GM13977 (cell line): ENCODE results near the gene MLLT3.

Experiments used
- DNase-seq: peaks from one replicate; pipeline ENCODE4 v3.0.0; 2012; ENCODE audit warnings: low spot score
- in situ Hi-C: fragments of 300-500 bp; cut with MboI; formaldehyde crosslinking; loops from one replicate; pipeline ENCODE4 v1.12.0; 2022; ENCODE audit warnings: low sequenced_read_pairs, low pct_unique_long_range_greater_than_20kb, mixed read lengths, inconsistent platforms; ENCODE audit not compliant: unreplicated experiment
- TF ChIP-seq, protein P1 (sequence below): IDR thresholded peaks from 2 replicates; pipeline ENCODE4 v1.5.1; 2012; ENCODE audit warnings: mild to moderate bottlenecking, control low read depth; ENCODE audit not compliant: insufficient read depth; ENCODE audit errors: extremely low read depth, missing control alignments

MLLT3 gene

DNA sequence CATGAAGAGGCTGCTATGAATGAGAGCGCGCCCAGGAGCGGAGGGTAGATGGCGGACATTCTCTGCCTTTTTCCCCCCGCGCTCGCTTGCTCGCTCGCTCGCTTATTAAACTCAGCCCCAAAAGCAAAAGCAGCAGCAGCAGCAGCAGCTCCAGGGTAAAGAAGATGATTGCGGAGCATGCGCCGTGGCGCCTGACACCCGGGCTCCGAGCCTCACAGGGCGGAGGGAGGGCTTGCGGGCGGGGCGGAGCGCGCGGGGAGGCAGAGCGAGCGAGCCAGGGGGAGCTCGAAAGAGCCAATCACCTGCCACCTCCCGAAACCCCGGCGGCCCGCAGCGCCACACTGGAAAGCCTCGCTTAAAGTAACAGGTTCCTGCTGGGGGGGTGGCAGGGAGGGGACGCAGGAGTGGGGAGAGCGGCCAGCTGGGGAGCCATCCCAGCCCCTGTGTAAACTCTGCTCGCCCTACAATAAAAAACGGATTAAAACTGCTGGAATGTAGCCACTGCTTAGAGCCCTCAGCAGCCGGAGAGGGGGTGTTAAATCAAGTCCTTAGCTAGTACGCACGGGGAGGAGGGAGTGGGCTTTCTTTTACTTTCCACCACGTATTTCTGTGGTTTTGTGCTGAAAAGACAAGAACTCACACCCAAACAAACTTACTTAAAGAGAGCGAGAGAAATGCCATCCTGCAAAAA is at the start of gene MLLT3:
TSS of gene MLLT3 (minus strand) at position 170 of the 691 bp plus-strand sequence.
- TF ChIP-seq, protein P1, sequence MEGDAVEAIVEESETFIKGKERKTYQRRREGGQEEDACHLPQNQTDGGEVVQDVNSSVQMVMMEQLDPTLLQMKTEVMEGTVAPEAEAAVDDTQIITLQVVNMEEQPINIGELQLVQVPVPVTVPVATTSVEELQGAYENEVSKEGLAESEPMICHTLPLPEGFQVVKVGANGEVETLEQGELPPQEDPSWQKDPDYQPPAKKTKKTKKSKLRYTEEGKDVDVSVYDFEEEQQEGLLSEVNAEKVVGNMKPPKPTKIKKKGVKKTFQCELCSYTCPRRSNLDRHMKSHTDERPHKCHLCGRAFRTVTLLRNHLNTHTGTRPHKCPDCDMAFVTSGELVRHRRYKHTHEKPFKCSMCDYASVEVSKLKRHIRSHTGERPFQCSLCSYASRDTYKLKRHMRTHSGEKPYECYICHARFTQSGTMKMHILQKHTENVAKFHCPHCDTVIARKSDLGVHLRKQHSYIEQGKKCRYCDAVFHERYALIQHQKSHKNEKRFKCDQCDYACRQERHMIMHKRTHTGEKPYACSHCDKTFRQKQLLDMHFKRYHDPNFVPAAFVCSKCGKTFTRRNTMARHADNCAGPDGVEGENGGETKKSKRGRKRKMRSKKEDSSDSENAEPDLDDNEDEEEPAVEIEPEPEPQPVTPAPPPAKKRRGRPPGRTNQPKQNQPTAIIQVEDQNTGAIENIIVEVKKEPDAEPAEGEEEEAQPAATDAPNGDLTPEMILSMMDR: no peak
- in situ Hi-C loops: loop anchor here (10.0 kb wide), 3 partner anchors 268 to 698 kb away; no protein-coding TSS in a partner anchor

GRCh38 chr9:20671635-20672034 is 49.3 kb upstream of the MLLT3 start:
- TF ChIP-seq, protein P1: no peak
- DNase-seq: no peak
- in situ Hi-C loops: no loop called here

More for the DNA sequence above, at the start of gene MLLT3:
- peak; percentile 94 for DNase-seq

GRCh38 chr9:20670395-20670794 is 48.1 kb upstream of the MLLT3 start:
- DNase-seq: no peak
- TF ChIP-seq, protein P1: no peak
- in situ Hi-C loops: no loop called here

DNA sequence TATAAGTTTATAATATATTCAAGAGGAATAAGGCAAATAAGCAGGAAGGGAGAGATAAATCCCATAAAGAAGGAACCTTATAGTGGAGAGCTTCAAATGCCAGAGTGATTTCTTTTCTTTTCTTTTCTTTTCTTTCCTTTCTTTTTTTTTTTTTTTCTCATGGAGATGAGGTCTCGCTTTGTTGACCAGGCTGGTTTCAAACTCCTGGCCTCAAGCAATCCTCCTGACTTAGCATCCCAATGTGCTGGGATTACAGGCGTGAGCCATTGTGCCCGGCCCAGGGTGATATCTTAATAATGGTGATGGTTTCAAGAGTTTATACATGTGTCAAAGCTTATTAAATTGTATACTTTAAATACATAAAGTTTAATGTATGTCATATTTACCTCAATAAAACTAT is 42.2 kb upstream of the MLLT3 start:
- no peak for DNase-seq
- in situ Hi-C loops: no loop called here

DNA sequence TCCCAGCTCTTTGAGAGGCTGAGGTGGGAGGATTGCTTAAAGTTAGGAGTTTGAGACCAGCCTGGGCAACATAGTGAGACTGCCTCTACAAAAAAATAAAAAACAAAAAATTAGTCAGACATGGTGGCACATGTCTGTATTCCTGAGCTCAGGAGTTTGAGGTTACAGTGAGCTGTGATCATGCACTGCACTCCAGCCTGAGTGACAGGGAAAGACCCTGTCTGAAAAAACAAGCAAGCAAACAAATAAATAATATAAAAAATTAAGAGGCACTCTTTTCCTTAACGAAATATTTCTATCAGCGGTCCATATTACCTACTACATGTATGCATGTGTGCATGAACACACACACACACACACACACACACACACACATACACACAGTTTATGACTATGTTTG is 40.8 kb upstream of the MLLT3 start:
- TF ChIP-seq, protein P1: no peak
- in situ Hi-C loops: no loop called here
- no peak for DNase-seq

More for the DNA sequence above, 42.2 kb upstream of the MLLT3 start:
- TF ChIP-seq, protein P1: no peak

DNA sequence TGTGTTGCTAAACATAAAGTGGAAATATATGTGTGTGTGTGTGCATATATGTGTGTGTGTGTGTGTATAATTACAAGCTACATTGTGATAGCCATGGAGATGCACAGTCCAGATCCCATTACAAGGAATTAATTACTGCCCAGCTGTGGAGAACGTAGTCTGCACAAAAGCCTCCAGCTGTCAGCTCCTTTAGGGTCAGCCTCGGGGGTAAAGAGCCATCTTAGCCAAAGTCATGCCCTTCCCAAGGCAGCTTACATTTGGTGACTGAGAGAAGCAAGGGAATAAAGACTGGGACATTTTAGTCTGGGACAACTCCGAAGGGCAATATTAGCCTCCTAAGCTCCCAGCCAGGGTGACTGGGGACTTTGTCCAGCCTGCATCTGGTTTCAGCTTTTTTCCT is 39.9 kb upstream of the MLLT3 start:
- in situ Hi-C loops: no loop called here
- TF ChIP-seq, protein P1: no peak
- DNase-seq: no peak

DNA sequence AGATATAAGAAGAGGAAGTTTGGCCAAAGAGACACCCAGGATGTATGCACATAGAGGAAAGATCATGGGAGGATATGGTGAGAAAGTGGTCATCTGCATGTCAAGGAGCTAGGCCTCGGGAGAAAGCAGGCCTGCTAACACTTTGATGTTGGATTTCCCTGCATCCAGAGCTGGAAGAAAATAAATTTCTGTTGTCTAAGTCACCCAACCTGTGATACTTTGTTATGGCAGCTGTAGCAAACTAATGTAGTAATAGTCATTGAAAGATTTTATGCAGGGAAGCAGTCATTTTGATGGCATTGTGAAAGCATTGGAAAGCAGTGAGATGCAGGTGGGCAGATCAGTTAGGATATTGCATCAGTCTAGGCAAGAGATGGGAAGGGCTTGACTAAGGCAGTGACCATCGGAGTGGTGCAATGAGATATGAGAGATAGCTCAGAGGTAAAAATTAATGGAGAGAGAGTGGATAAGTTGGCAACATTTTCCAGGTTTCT is 37.2 kb upstream of the MLLT3 start:
- TF ChIP-seq, protein P1: no peak
- no peak for DNase-seq
- in situ Hi-C loops: no loop called here
